Stomach (tissue), 9 donors: ENCODE data around the gene KDELR3. TPM values are rescaled to one million over a fixed set of nuclear protein-coding genes. Genes with fewer than 3 reads are reported as not detected.
A peak's percentile ranks its signal among the peaks of the same experiment; 100 is the strongest.

Experiments used
- DNase-seq, 2 donors: peaks; one replicate each; pipeline versions ENCODE4 v3.0.0 to v3.0.0-alpha.2; 2013 to 2019
- H3K27ac ChIP-seq, 5 donors: fragments of 200-600 bp in 4 of 5; sonication (generic) in 4 of 5; one replicate each; pipeline ENCODE4 v1.5.1; 2013 to 2019; ENCODE audit warnings: mild to moderate bottlenecking in 1 of 5, moderate library complexity in 1 of 5
- H3K27me3 ChIP-seq, 3 donors: fragments of 200-600 bp; sonication (generic); one replicate each; pipeline ENCODE4 v1.5.1; 2017 to 2019; ENCODE audit warnings: mixed run types in 1 of 3
- H3K36me3 ChIP-seq, 4 donors: fragments of 200-600 bp; sonication (generic); 1 replicate in 3 of 4; 2 replicates in 1 of 4; pipeline ENCODE4 v1.5.1; 2016 to 2019
- H3K4me1 ChIP-seq, 4 donors: fragments of 200-600 bp; sonication (generic); one replicate each; pipeline ENCODE4 v1.5.1; 2016 to 2019
- H3K4me3 ChIP-seq, 4 donors: fragments of 200-600 bp; sonication (generic) in 3 of 4; one replicate each; pipeline ENCODE4 v1.5.1; 2016 to 2019; ENCODE audit warnings: mild to moderate bottlenecking in 1 of 4
- H3K9me3 ChIP-seq, 4 donors: fragments of 200-600 bp; sonication (generic); one replicate each; pipeline ENCODE4 v1.5.1; 2016 to 2019
- CTCF ChIP-seq, 7 experiments: fragments of 450-650 bp in 4 of 7; fragments of 200-600 bp in 3 of 7; sonication (generic) in 3 of 7; IDR thresholded peaks; one replicate each; pipeline ENCODE4 v1.5.1; 2016 to 2019; ENCODE audit warnings: antibody characterized with exemption in 7 of 7, control low read depth in 2 of 7, mild to moderate bottlenecking in 1 of 7
- EP300 ChIP-seq: sonication (generic); formaldehyde crosslinking; IDR thresholded peaks from one replicate; pipeline ENCODE4 v1.6.1; 2017; ENCODE audit warnings: antibody characterized with exemption
- POLR2A ChIP-seq, 4 donors: fragments of 450-650 bp; IDR thresholded peaks; one replicate each; pipeline ENCODE4 v1.6.1; 2016; ENCODE audit warnings: antibody characterized with exemption in 4 of 4, control low read depth in 2 of 4, mild to moderate bottlenecking in 1 of 4, moderate library complexity in 1 of 4
- POLR2AphosphoS5 ChIP-seq, 3 donors: sonication (generic); formaldehyde crosslinking; IDR thresholded peaks; one replicate each; pipeline ENCODE4 v1.6.1; 2016; ENCODE audit warnings: antibody characterized with exemption in 3 of 3
- WGBS, 5 donors: extraction: QIAGEN DNeasy Blood & Tissue Kit in 3 of 5; methylation state at CpG; one replicate each; pipeline versions ENCODE4 v1.1.5 to v1.1.7; 2013 to 2018; 5-methylcytosine and 5-hydroxymethylcytosine counted together
- intact Hi-C: fragments of 100-400 bp; cut with DNase I; formaldehyde crosslinking; loops from one replicate; pipeline ENCODE4 v1.15.1; 2023; ENCODE audit warnings: low total_unique reads
- polyA plus RNA-seq, 3 donors: library from polyadenylated mRNA; stranded (reverse); fragments of 200-250 nt; gene quantifications; one replicate each; pipeline ENCODE4 v1.2.3, GENCODE V29; 2013
- total RNA-seq, 5 donors: library from RNA; depleted of rRNA; stranded (reverse); fragments of >200 nt; gene quantifications; one replicate each; pipeline versions ENCODE4 v1.1.0 to v1.2.3, GENCODE V29; 2014 to 2016
- donor health status: healthy with polysubstance abuse.
- donor health status: Bipolar disorder and iron deficiency.
- donor health status: healthy.

KDELR3 gene
- total and polyA plus RNA-seq, 8 donors = 3.6 to 30.7 (median 11.6) TPM; not detected in 1

- no peak for DNase-seq
- Histone ChIP-seq H3K27ac (no peak overlapping the region), H3K9me3 (no peaks in the 10 kb centered on the region), H3K4me3 (no peak overlapping the region), H3K36me3 (no peaks in the 10 kb centered on the region), H3K4me1 (no peaks in the 10 kb centered on the region), H3K27me3 (no peaks in the 10 kb centered on the region)
- intact Hi-C loops = no loop called here
- TF ChIP-seq EP300 (no peak), POLR2A (IDR thresholded peaks at IDR 0.05) (no peak), CTCF (IDR thresholded peaks at IDR 0.05) (no peak), POLR2AphosphoS5 (IDR thresholded peaks at IDR 0.05) (no peak)
- WGBS, 5 donors = 60 to 84% (median 82%) methylated on average over 4 to 17 of the region's 17 CpGs
Measured at GRCh38 chr22:38426628-38427027, 41.3 kb upstream of the KDELR3 start.

GRCh38 chr22:38427465-38427864, 40.4 kb upstream of the KDELR3 start:
- H3K4me1 ChIP-seq = no peaks in the 10 kb centered on the region
- H3K36me3 ChIP-seq = no peaks in the 10 kb centered on the region
- TF ChIP-seq POLR2A (IDR thresholded peaks at IDR 0.05) (no peak), EP300 (no peak), POLR2AphosphoS5 (IDR thresholded peaks at IDR 0.05) (no peak), CTCF (IDR thresholded peaks at IDR 0.05) (no peak)
- intact Hi-C loops = no loop called here
- H3K9me3 ChIP-seq = no peaks in the 10 kb centered on the region
- 94 to 98% (median 97%) methylated on average over 11 to 36 of the region's 36 CpGs for WGBS, 5 donors
- DNase-seq = no peak
- H3K27me3 ChIP-seq = no peaks in the 10 kb centered on the region
- H3K4me3 ChIP-seq = no peak overlapping the region
- no peak overlapping the region for H3K27ac ChIP-seq

- no peak for DNase-seq
- intact Hi-C loops = no loop called here
- no peaks in the 10 kb centered on the region for H3K27me3 ChIP-seq
- WGBS, 5 donors = 93 to 97% (median 96%) methylated on average over 14 to 31 of the region's 31 CpGs
- no peaks in the 10 kb centered on the region for H3K9me3 ChIP-seq
- no peaks in the 10 kb centered on the region for H3K4me1 ChIP-seq
- no peak overlapping the region for H3K27ac ChIP-seq
- TF ChIP-seq POLR2A (IDR thresholded peaks at IDR 0.05) (no peak), EP300 (no peak), POLR2AphosphoS5 (IDR thresholded peaks at IDR 0.05) (no peak), CTCF (IDR thresholded peaks at IDR 0.05) (no peak)
- H3K4me3 ChIP-seq = no peak overlapping the region
- H3K36me3 ChIP-seq = no peaks in the 10 kb centered on the region
Measured at GRCh38 chr22:38427940-38428339, 40.0 kb upstream of the KDELR3 start.

- peaks cover 0 to 3% (median 0%) of the 10 kb centered on the region in 3 donors for H3K27me3 ChIP-seq
- no peak overlapping the region for H3K4me3 ChIP-seq
- no peaks in the 10 kb centered on the region for H3K36me3 ChIP-seq
- H3K27ac ChIP-seq = no peak overlapping the region
- TF ChIP-seq EP300 = no peak
- 62 to 81% (median 72%) methylated on average over 2 of the region's 2 CpGs for WGBS, 5 donors
- intact Hi-C loops = no loop called here
- DNase-seq = no peak
- H3K9me3 ChIP-seq = no peaks in the 10 kb centered on the region
- H3K4me1 ChIP-seq = no peaks in the 10 kb centered on the region
Measured at GRCh38 chr22:38428714-38429113, 39.2 kb upstream of the KDELR3 start.

- 55 to 62% (median 59%) methylated on average over 14 to 16 of the region's 16 CpGs for WGBS, 5 donors
- H3K4me1 ChIP-seq = no peaks in the 10 kb centered on the region
- no peak overlapping the region for H3K27ac ChIP-seq
- TF ChIP-seq EP300 = no peak
- TF ChIP-seq POLR2A (IDR thresholded peaks at IDR 0.05) = no peak
- TF ChIP-seq POLR2AphosphoS5 (IDR thresholded peaks at IDR 0.05) = no peak
- H3K4me3 ChIP-seq = no peak overlapping the region
- intact Hi-C loops = no loop called here
- peak in 1 of 2 donors; percentile 67 for DNase-seq
- H3K36me3 ChIP-seq = no peaks in the 10 kb centered on the region
- peaks cover 0 to 8% (median 0%) of the 10 kb centered on the region in 3 donors for H3K27me3 ChIP-seq
- H3K9me3 ChIP-seq = no peaks in the 10 kb centered on the region
Measured at GRCh38 chr22:38429499-38430068, 38.3 kb upstream of the KDELR3 start.
